H54 (cell line): Measurements from ENCODE around the gene TBC1D19.
"Not testable (repeated sequence)": the region's sequence is repeated elsewhere in the genome, so short reads cannot be mapped to it uniquely, and the experiment has no call there.

Source experiments
- DNase-seq: peaks from one replicate; pipeline ENCODE4 v3.0.0; 2011; ENCODE audit warnings: low spot score, mixed read lengths; ENCODE audit not compliant: insufficient read length
- FAIRE-seq: peaks from 3 replicates; lab custom pipeline; 2011; peaks lifted over from hg19 to GRCh38; lab: Jason Lieb, UNC
- POLR2A ChIP-seq: IDR thresholded peaks from 2 replicates; pipeline ENCODE4 v1.6.1; 2011; ENCODE audit warnings: low read depth, mild to moderate bottlenecking, low read length

The TBC1D19 gene

GRCh38 chr4:26583538-26583864 lies 383 bp upstream of the TBC1D19 start:
- FAIRE-seq (peak; percentile 48), DNase-seq (no peak)
- no peak for TF ChIP-seq POLR2A

GRCh38 chr4:26584725-26585124 lies 841 bp downstream of the TBC1D19 start:
- TF ChIP-seq POLR2A, result no peak
- DNase-seq (no peak), FAIRE-seq (no peak)

- no peak for DNase-seq
- TF ChIP-seq POLR2A, result no peak
- no peak for FAIRE-seq
These were observed 5.8 kb downstream of the TBC1D19 start for GRCh38 chr4:26589705-26590104.

GRCh38 chr4:26590639-26591038 lies 6.8 kb downstream of the TBC1D19 start:
- no peak for TF ChIP-seq POLR2A
- FAIRE-seq (no peak), DNase-seq (no peak)

GRCh38 chr4:26593557-26593956 lies 9.7 kb downstream of the TBC1D19 start:
- not testable (repeated sequence) for FAIRE-seq, DNase-seq

GRCh38 chr4:26594371-26594770 lies 10.5 kb downstream of the TBC1D19 start:
- FAIRE-seq, result no peak
- TF ChIP-seq POLR2A, result no peak
- DNase-seq, result no peak

GRCh38 chr4:26594778-26595177 lies 10.9 kb downstream of the TBC1D19 start:
- TF ChIP-seq POLR2A, result no peak
- FAIRE-seq, result no peak
- no peak for DNase-seq

- FAIRE-seq, result no peak
- no peak for TF ChIP-seq POLR2A
These were observed 13.0 kb downstream of the TBC1D19 start for GRCh38 chr4:26596843-26597242.

GRCh38 chr4:26601204-26601603 lies 17.3 kb downstream of the TBC1D19 start:
- TF ChIP-seq POLR2A, result no peak
- no peak for FAIRE-seq
- DNase-seq, result no peak

More at GRCh38 chr4:26596843-26597242, 13.0 kb downstream of the TBC1D19 start:
- no peak for DNase-seq

- no peak for DNase-seq
- no peak for TF ChIP-seq POLR2A
- no peak for FAIRE-seq
These were observed 23.9 kb downstream of the TBC1D19 start for GRCh38 chr4:26607776-26608175.

- TF ChIP-seq POLR2A, result no peak
- DNase-seq (no peak), FAIRE-seq (no peak)
These were observed 25.5 kb downstream of the TBC1D19 start for GRCh38 chr4:26609391-26609790.

- DNase-seq, result no peak
- no peak for TF ChIP-seq POLR2A
- FAIRE-seq, result no peak
These were observed 26.0 kb downstream of the TBC1D19 start for GRCh38 chr4:26609868-26610267.

GRCh38 chr4:26611372-26611771 lies 27.5 kb downstream of the TBC1D19 start:
- TF ChIP-seq POLR2A, result no peak
- FAIRE-seq (no peak), DNase-seq (no peak)

- no peak for FAIRE-seq
- no peak for DNase-seq
- no peak for TF ChIP-seq POLR2A
These were observed 28.0 kb downstream of the TBC1D19 start for GRCh38 chr4:26611885-26612284.

- FAIRE-seq, result no peak
- no peak for DNase-seq
- no peak for TF ChIP-seq POLR2A
These were observed 29.4 kb downstream of the TBC1D19 start for GRCh38 chr4:26613237-26613636.

- DNase-seq (no peak), FAIRE-seq (no peak)
- TF ChIP-seq POLR2A, result no peak
These were observed 29.9 kb downstream of the TBC1D19 start for GRCh38 chr4:26613735-26614134.
